ENCODE measurements around the gene SUN2.

DNA sequence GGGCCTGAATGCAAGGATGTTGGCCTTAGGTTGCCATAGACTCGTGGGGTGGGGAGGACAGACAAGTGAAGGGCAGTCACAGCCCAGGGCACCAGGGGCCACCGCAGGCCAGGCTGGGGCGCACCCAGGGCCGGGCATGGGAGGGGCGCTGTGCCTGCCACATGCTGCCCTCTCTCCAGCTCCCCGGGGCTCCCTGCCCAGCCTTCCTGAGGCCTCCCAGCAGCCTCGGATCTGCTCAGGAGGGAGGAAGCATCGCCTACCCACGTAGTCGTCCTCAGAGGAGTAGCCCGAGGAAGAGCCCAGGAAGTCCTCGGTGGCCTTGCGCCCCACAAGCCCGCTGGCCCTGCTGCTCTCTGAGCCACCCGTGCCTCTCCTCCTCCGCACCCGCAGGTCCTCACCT, 5.2 kb downstream of the SUN2 start:
- TF ChIP-seq EZH2 (optimal IDR thresholded peaks at IDR 0.05; ENCODE audit: low read depth, low read length) (no peak), CTCF (IDR thresholded peaks at IDR 0.05; ENCODE audit: low read length) (no peak), EZH2phosphoT487 (IDR thresholded peaks at IDR 0.05; ENCODE audit: low read length) (no peak)

All from MM.1S (cell line).